ENCODE results near the gene PBX1. TPM values are rescaled to one million over a fixed set of nuclear protein-coding genes. Genes with fewer than 3 reads are reported as not detected.

The PBX1 gene
- total RNA-seq, 1 donor from 2014 or later: 44.2 TPM

- Mint-ChIP-seq H3K9me3 (ENCODE audit: unreplicated experiment) (no peaks in the 10 kb centered on the region), H3K27me3 (ENCODE audit: unreplicated experiment) (peaks cover 1% of the 10 kb centered on the region), H3K4me1 (ENCODE audit: unreplicated experiment) (no peaks in the 10 kb centered on the region), H3K4me3 (ENCODE audit: unreplicated experiment) (no peak overlapping the region), H3K36me3 (ENCODE audit: low read depth, unreplicated experiment) (no peaks in the 10 kb centered on the region), H3K27ac (ENCODE audit: unreplicated experiment) (no peak overlapping the region)
- TF ChIP-seq CTCF (IDR thresholded peaks at IDR 0.05; ENCODE audit: unreplicated experiment): no peak
- no peak for DNase-seq (ENCODE audit: low spot score)
Observed at GRCh38 chr1:164745736-164746135, 186.8 kb downstream of the PBX1 start.

- H3K9me3 Mint-ChIP-seq (ENCODE audit: unreplicated experiment): no peaks in the 10 kb centered on the region
- no peaks in the 10 kb centered on the region for H3K36me3 Mint-ChIP-seq (ENCODE audit: low read depth, unreplicated experiment)
- H3K4me3 Mint-ChIP-seq (ENCODE audit: unreplicated experiment): no peak overlapping the region
- no peaks in the 10 kb centered on the region for H3K4me1 Mint-ChIP-seq (ENCODE audit: unreplicated experiment)
- no peak overlapping the region for H3K27ac Mint-ChIP-seq (ENCODE audit: unreplicated experiment)
- no peak for TF ChIP-seq CTCF (IDR thresholded peaks at IDR 0.05; ENCODE audit: unreplicated experiment)
- H3K27me3 Mint-ChIP-seq (ENCODE audit: unreplicated experiment): peaks cover 1% of the 10 kb centered on the region
- no peak for DNase-seq (ENCODE audit: low spot score)
Observed at GRCh38 chr1:164746632-164747031, 187.6 kb downstream of the PBX1 start.

- DNase-seq (ENCODE audit: low spot score): no peak
- Mint-ChIP-seq H3K27me3 (ENCODE audit: unreplicated experiment) (peaks cover 3% of the 10 kb centered on the region), H3K4me3 (ENCODE audit: unreplicated experiment) (no peak overlapping the region), H3K9me3 (ENCODE audit: unreplicated experiment) (no peaks in the 10 kb centered on the region), H3K36me3 (ENCODE audit: low read depth, unreplicated experiment) (no peaks in the 10 kb centered on the region), H3K4me1 (ENCODE audit: unreplicated experiment) (no peaks in the 10 kb centered on the region), H3K27ac (ENCODE audit: unreplicated experiment) (no peak overlapping the region)
- no peak for TF ChIP-seq CTCF (IDR thresholded peaks at IDR 0.05; ENCODE audit: unreplicated experiment)
Observed at GRCh38 chr1:164748253-164748899, 189.4 kb downstream of the PBX1 start.

GRCh38 chr1:164753521-164754077 lies 194.6 kb downstream of the PBX1 start:
- Mint-ChIP-seq H3K27me3 (ENCODE audit: unreplicated experiment) (peaks cover 2% of the 10 kb centered on the region), H3K9me3 (ENCODE audit: unreplicated experiment) (no peaks in the 10 kb centered on the region), H3K36me3 (ENCODE audit: low read depth, unreplicated experiment) (no peaks in the 10 kb centered on the region), H3K4me3 (ENCODE audit: unreplicated experiment) (no peak overlapping the region), H3K27ac (ENCODE audit: unreplicated experiment) (no peak overlapping the region), H3K4me1 (ENCODE audit: unreplicated experiment) (no peaks in the 10 kb centered on the region)
- no peak for TF ChIP-seq CTCF (IDR thresholded peaks at IDR 0.05; ENCODE audit: unreplicated experiment)
- no peak for DNase-seq (ENCODE audit: low spot score)

- Mint-ChIP-seq H3K27me3 (ENCODE audit: unreplicated experiment) (peaks cover 2% of the 10 kb centered on the region), H3K27ac (ENCODE audit: unreplicated experiment) (no peak overlapping the region), H3K4me3 (ENCODE audit: unreplicated experiment) (no peak overlapping the region), H3K4me1 (ENCODE audit: unreplicated experiment) (no peaks in the 10 kb centered on the region), H3K36me3 (ENCODE audit: low read depth, unreplicated experiment) (no peaks in the 10 kb centered on the region), H3K9me3 (ENCODE audit: unreplicated experiment) (no peaks in the 10 kb centered on the region)
- DNase-seq (ENCODE audit: low spot score): no peak
- no peak for TF ChIP-seq CTCF (IDR thresholded peaks at IDR 0.05; ENCODE audit: unreplicated experiment)
Observed at GRCh38 chr1:164754088-164754600, 195.2 kb downstream of the PBX1 start.
